Erythroblast (primary cell): ENCODE data around the gene TCAP.

Source experiments
- DNase-seq, 2 experiments: peaks; one replicate each; lab custom pipeline; 2025; lab: John Stamatoyannopoulos, UW
- GATA1 ChIP-seq: IDR thresholded peaks from 2 replicates; pipeline ENCODE4 v1.6.1; 2011; ENCODE audit warnings: low read depth, mild to moderate bottlenecking, control low read depth, low read length, moderate library complexity
- POLR2A ChIP-seq: IDR thresholded peaks from 2 replicates; pipeline ENCODE4 v1.6.1; 2011; ENCODE audit warnings: mild to moderate bottlenecking, low read length

Gene TCAP

GRCh38 chr17:39671651-39672521 is 6.7 kb downstream of the TCAP start:
- no peak for TF ChIP-seq GATA1
- no peak for TF ChIP-seq POLR2A
- peak; percentile 39 to 42 for DNase-seq

DNA sequence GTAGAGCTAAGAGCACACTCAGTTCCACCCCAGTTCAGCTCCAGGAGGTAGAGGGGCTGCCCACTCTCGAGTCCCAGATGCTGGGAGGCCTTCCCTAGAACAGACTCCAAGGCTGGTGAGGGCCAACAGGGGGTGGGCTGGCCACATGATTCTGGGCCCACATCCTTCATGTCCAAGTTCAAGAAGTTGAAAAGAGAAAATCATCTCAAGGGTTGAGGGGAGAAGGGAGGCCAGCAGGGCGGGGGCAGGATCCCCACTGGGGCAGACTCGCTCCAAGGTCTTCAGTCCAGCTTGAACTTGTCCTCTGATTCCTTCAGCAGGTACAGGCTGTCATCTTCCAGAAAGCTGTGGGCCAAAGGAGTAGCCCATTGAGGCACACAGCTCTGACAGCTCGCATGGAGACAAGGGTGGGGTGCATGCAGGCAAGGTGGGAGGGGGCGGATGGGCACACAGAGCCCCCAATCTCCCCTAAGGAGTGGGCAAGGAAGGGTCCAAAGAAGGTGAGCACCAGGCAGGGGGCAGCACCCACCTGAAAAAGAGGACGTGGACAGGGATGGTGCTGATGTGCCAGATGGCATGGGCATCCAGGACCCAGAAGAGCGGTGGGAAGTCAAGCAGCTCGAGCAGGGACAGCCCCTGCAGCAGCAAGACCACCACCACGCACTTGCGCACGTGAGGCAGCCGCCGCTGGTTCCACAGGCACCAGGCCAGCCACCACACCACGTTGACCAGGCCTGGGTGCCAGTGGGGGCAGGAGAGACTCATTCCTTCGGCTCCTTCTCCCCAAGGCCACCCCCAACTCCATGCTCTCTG is 7.6 kb downstream of the TCAP start:
- no peak for TF ChIP-seq POLR2A
- no peak for TF ChIP-seq GATA1
- DNase-seq: no peak

GRCh38 chr17:39673335-39674081 is 8.4 kb downstream of the TCAP start:
- TF ChIP-seq GATA1: no peak

DNA sequence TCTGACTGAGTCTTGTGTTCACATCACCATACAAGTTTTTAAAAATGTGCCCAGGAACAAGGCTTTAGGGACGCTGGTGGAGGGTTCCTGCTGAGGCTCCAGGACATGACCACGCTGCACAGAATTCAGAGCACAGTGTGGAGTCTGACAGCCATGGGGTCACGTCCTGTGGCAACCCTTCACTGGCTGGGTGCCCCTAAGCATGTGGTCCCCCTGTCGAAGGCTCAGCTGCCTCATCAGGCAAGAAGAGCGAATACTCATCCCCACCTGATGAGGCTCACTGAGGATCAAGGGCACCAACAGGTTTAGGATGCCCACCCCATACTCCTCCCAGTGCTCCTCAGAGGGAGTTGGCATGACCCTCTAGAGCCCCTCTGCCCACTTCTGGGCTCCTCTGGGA is 9.0 kb downstream of the TCAP start:
- no peak for DNase-seq
- TF ChIP-seq POLR2A (no peak), GATA1 (no peak)

More at GRCh38 chr17:39673335-39674081, 8.4 kb downstream of the TCAP start:
- no peak for DNase-seq

- peak; percentile 42 to 57 for DNase-seq
- TF ChIP-seq POLR2A (peak; percentile 29), GATA1 (no peak)
Measured at GRCh38 chr17:39674702-39675389, 9.7 kb downstream of the TCAP start.

GRCh38 chr17:39675390-39676082 is 10.4 kb downstream of the TCAP start:
- no peak for TF ChIP-seq GATA1
- DNase-seq: no peak

DNA sequence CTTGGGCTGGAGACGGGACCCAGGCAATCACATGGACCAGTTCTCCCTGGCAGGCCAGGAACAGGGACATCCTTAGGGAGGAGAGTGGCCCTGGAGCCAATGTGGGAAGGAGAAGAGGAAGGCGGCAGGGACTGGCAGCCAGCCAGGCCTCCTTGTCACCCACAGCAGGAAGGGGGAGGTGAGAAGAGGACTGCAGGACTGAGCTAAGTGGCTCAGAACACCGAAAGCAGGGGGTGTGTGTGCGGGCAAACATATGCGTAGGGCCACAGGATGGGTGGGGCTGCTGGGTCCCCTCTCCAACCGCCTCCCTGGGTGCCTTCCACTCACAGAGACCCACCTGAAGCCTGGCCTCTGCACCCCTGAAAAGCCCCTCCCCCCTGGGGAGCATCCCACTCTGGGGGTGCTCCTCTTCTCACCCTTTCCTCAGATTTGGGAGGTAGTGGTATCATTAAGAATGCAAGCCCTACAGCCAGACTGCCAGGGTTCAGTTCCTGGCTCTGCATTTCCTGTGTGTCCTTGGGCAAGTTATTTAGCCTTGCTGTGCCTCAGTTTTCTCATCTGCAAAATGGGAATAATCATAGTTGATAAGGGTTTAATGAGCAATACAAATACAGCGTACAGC is 11.2 kb downstream of the TCAP start:
- TF ChIP-seq POLR2A: no peak
- TF ChIP-seq GATA1: no peak
- DNase-seq: peak; percentile 54 to 62

- DNase-seq: no peak
- no peak for TF ChIP-seq POLR2A
- TF ChIP-seq GATA1: no peak
Measured at GRCh38 chr17:39677072-39677471, 11.9 kb downstream of the TCAP start.

DNA sequence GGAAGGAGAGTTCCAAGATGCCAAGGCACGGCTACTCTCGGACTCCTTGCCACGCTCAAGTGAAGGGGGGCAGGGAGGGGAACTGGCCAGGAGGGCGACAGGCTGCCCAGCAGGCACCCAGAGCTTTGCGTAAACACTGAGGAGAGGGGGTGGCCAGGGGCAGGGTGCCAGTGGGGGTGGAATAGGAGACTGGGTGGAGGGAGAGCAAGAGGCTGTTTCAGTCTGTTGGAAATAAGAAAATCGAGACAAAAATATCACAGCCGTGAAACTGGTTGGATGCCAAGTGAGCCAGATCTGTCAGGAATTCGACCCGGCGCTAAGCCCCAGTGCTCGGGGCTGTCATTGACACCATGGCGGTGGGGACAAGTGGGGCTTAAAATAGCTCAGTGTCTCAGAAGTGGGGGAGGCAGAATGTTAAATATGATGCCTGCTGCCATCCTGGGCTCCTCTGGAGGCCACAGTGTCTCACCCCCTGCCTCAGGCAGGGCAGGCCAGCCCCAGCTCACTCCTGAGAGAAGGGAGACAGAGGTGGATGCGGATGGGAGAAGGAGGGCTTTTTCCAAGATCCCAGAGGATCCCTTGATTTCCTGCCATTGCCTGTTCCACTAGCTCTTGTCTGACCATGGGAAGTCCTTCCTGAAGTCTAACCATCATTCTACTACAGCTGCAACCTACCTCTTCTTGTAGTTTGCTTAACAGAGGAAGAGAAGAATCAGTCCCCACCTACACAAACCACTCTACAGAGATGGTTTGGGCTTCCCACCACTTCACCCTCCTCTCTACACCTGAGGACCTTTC is 12.6 kb downstream of the TCAP start:
- DNase-seq: no peak
- TF ChIP-seq POLR2A: no peak

DNA sequence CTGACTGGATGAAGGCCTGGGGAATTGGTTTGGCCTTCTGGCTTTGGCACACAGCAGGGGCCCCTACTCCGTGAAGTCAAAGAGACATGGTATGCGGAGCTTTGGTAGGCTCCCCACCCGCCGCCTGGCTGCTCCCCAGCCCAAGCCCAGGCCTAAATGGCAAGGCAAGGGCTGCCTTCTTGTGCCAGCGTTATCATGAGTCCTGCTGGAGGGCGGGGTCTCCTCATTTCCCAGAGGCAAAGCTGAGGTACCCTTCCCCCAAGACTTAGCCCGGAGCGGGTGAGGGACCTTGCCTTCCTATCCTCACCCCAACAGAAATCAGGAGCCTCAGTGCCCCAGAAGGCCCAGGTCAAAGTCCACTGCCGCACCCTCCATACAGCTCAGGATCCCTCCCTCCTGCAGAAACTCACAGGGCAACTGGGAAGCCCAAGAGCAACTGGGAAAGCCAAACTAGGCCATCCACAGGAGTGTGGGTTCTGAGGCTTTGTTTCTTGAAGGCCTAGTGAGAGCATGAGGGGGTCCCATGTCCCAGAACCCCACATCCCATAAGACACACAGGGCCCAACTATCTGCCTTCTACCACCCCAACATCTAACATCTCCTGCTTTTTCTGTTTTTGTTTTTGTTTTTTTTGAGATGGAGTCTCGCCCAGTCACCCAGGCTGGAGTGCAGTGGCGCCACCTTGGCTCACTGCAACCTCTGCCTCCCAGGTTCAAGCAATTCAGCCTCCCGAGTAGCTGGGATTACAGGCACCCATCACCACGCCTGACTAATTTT is 13.4 kb downstream of the TCAP start:
- TF ChIP-seq POLR2A: peak; percentile 40
- TF ChIP-seq GATA1: no peak
- peak in 1 of 2 experiments; percentile 49 for DNase-seq

DNA sequence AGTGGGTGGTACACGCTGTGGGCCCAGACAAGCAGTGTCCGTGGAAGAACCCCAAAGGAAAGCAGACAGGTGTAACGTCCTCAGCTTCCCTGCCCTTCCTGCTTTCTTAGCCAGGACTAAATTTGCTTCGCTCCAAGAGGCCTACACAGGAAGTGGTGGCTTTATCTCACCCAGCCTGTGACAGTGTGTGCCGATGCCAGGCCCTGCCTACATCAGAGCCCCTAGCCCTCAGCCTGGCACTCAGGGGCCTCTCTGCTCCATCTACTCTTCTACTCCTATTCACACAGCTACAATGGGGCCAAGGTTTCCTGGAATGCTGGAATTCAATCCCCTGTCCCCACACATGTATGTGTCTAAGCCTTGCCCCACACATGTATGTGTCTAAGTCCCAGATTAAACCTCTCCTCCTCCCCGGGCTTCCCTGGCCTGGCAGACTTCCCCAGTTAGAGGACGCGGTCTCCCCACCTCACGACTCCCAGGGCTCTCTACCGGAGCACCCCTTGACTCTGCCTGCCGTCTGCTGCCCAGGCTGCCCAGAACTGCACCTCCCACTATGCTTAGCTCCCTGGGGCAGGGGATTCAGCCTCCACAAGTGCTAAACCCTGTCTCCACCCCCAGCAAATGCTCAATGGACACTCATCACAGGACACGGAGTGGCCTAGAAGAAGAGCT is 14.5 kb downstream of the TCAP start:
- peak; percentile 65 for TF ChIP-seq POLR2A
- no peak for TF ChIP-seq GATA1

More for the DNA sequence above, 14.5 kb downstream of the TCAP start:
- DNase-seq: peak; percentile 31 to 41
